Renal cortical epithelial cell (primary cell): ENCODE measurements around the gene OLAH. TPM values are rescaled to one million over a fixed set of nuclear protein-coding genes. Genes with fewer than 3 reads are reported as not detected.

Source experiments
- total RNA-seq: library from RNA; depleted of rRNA; stranded (reverse); fragments of >200 nt; gene quantifications from 2 replicates; pipeline ENCODE4 v1.2.3, GENCODE V29; 2014

Gene OLAH
- total RNA-seq, 1 donor from 2014 or later = 0.05 TPM

Other genes with a start within 250 kb of the OLAH start
- gene CDNF, start 205.9 kb upstream of the OLAH start, total RNA-seq = 0.55 TPM in 1 of 2 replicates, not detected in the other
- 9.5 and 13.7 TPM in 2 replicates for gene HSPA14, start 205.6 kb upstream of the OLAH start, total RNA-seq
- 17.6 and 20.7 TPM in 2 replicates for gene MSANTD7, start 205.6 kb upstream of the OLAH start, total RNA-seq
- 11.6 and 21.0 TPM in 2 replicates for gene SUV39H2, start 165.1 kb upstream of the OLAH start, total RNA-seq
- 9.7 and 12.2 TPM in 2 replicates for gene DCLRE1C, start 89.8 kb upstream of the OLAH start, total RNA-seq
- 0.40 TPM in 1 of 2 replicates, not detected in the other for gene MEIG1, start 84.6 kb upstream of the OLAH start, total RNA-seq
- 1.3 and 2.4 TPM in 2 replicates for gene ACBD7, start 44.8 kb downstream of the OLAH start, total RNA-seq
- gene RPP38, start 53.4 kb downstream of the OLAH start, total RNA-seq = 15.3 and 19.2 TPM in 2 replicates
- 40.1 and 47.2 TPM in 2 replicates for gene NMT2, start 124.8 kb downstream of the OLAH start, total RNA-seq